Measurements from ENCODE around the gene SPACA9. TPM values are rescaled to one million over a fixed set of nuclear protein-coding genes. Genes with fewer than 3 reads are reported as not detected.

The SPACA9 gene
- total RNA-seq, 2 donors from 2014 or later: 5.7 to 16.5 TPM

DNA sequence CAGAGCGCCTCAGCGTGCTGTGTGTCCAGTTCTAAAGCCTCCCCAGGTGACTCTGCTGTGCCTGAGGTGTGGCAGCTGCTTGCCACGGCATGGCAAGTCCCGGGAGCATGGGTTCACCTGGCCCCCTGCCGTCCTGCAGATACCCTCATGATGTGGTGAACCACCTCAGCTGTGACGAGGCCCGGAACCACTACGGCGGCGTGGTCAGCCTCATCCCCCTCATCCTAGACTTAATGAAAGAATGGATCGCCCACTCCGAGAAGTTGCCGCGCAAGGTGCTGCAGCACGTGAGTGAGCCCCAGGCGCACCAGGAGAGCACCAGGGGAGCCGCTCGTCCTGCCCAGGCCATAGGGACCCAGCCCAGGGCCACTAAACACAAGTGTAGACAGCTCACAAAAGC is 9.5 kb downstream of the SPACA9 start:
- intact Hi-C loops (cut with DNase I): no loop called here
- Histone ChIP-seq H3K27me3 (replicated peaks; ENCODE audit: insufficient read depth) (no peaks in the 10 kb centered on the region), H3K4me1 (replicated peaks) (no peaks in the 10 kb centered on the region), H3K9me3 (no peaks in the 10 kb centered on the region), H3K27ac (no peak overlapping the region), H3K4me3 (no peak overlapping the region), H3K36me3 (no peaks in the 10 kb centered on the region)
- TF ChIP-seq POLR2A (IDR thresholded peaks at IDR 0.05) (no peak), POLR2AphosphoS5 (IDR thresholded peaks at IDR 0.05) (no peak)
- TF ChIP-seq, protein P1, sequence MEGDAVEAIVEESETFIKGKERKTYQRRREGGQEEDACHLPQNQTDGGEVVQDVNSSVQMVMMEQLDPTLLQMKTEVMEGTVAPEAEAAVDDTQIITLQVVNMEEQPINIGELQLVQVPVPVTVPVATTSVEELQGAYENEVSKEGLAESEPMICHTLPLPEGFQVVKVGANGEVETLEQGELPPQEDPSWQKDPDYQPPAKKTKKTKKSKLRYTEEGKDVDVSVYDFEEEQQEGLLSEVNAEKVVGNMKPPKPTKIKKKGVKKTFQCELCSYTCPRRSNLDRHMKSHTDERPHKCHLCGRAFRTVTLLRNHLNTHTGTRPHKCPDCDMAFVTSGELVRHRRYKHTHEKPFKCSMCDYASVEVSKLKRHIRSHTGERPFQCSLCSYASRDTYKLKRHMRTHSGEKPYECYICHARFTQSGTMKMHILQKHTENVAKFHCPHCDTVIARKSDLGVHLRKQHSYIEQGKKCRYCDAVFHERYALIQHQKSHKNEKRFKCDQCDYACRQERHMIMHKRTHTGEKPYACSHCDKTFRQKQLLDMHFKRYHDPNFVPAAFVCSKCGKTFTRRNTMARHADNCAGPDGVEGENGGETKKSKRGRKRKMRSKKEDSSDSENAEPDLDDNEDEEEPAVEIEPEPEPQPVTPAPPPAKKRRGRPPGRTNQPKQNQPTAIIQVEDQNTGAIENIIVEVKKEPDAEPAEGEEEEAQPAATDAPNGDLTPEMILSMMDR (IDR thresholded peaks at IDR 0.05): no peak
- no peak for DNase-seq (ENCODE audit: low spot score)
- whole genome bisulfite sequencing: 95% methylated on average over 11 of the region's 18 CpGs

- WGBS: 68% methylated on average over 9 of the region's 9 CpGs
- Histone ChIP-seq H3K27me3 (replicated peaks; ENCODE audit: insufficient read depth) (no peaks in the 10 kb centered on the region), H3K36me3 (no peaks in the 10 kb centered on the region), H3K9me3 (no peaks in the 10 kb centered on the region), H3K27ac (no peak overlapping the region), H3K4me1 (replicated peaks) (no peaks in the 10 kb centered on the region), H3K4me3 (no peak overlapping the region)
- no peak for DNase-seq (ENCODE audit: low spot score)
- intact Hi-C loops (cut with DNase I): no loop called here
- TF ChIP-seq, protein P1 (IDR thresholded peaks at IDR 0.05): no peak
- TF ChIP-seq POLR2AphosphoS5 (IDR thresholded peaks at IDR 0.05) (no peak), POLR2A (IDR thresholded peaks at IDR 0.05) (no peak)
Measured at GRCh38 chr9:132892400-132892799, 13.7 kb downstream of the SPACA9 start.

DNA sequence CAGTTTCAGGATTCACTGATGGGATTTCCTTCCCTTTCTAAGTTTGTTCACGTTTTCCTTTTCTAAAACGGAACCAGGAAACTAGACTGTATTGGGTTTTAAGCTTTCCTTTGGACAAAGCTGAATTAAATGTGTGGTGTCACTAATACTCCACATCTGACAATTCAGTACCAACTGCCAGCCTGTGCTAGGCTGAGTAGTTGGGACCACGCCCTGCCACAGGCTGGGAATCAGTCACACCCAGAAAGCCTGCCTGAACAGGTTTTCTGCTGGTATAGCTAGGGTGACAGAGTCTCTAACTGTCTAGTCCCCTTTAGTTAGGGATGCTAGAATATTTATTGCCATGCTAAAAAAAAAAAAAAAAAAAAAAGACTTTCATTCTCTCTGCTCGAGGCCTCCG is 15.6 kb downstream of the SPACA9 start:
- Histone ChIP-seq H3K27me3 (replicated peaks; ENCODE audit: insufficient read depth) (no peaks in the 10 kb centered on the region), H3K9me3 (no peaks in the 10 kb centered on the region), H3K36me3 (peaks cover 0 to 3% of the 10 kb centered on the region in 2 donors), H3K27ac (no peak overlapping the region), H3K4me1 (replicated peaks) (no peaks in the 10 kb centered on the region), H3K4me3 (no peak overlapping the region)
- intact Hi-C loops (cut with DNase I): no loop called here
- DNase-seq (ENCODE audit: low spot score): peak; percentile 57
- TF ChIP-seq POLR2A (IDR thresholded peaks at IDR 0.05) (no peak), POLR2AphosphoS5 (IDR thresholded peaks at IDR 0.05) (no peak)
- WGBS: 44% methylated on average over 5 of the region's 5 CpGs

DNA sequence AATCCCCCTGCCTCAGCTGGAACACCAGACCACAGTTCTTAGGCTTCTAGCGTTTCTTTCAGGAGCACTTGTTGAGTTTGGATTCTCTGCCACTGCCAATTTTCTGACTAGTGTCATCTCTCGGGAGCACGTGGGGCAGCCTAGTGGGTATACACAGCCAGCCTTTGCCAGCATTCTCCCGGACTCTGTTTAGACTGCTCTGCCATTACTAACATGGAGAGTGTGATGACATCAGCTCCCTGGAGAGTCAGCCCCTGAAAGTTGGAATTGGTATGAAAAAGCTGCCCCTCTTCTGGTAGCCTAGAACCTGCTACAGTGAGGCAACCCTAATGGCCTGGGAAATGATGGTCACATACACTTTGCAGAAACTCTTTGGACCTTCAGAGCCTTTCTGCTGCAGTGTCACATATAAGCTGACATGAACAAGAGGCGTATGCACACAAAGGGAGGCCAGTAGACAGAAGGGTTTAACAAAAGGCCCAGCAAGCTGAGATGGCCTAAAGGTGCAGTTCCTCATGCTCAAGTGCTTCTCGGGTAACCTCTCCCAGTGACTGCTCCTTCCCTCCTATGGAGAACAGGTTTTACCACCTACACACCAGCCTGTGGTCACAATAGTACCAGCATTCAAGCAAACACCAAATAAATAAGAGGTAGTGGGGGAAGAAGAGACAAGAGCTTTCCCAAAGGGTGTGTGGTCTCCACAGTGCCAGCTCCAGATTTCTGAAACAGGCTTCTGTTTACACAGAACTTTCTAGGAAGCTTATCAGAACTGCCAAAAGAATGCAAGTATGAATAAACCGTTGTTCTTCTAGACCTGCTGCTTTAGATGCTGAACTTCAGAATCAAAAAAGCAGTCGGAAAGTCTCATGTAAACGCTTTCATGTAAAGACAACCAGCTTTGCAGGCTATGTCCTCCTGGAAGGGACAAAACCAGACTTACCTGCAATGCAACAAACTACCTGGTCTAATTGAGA is 16.5 kb downstream of the SPACA9 start:
- intact Hi-C loops (cut with DNase I): no loop called here
- WGBS: 45% methylated on average over 9 of the region's 9 CpGs
- Histone ChIP-seq H3K27me3 (replicated peaks; ENCODE audit: insufficient read depth) (no peaks in the 10 kb centered on the region), H3K4me1 (replicated peaks) (no peaks in the 10 kb centered on the region), H3K4me3 (no peak overlapping the region), H3K36me3 (peaks cover under 1 to 5% of the 10 kb centered on the region in 2 donors), H3K27ac (no peak overlapping the region), H3K9me3 (no peaks in the 10 kb centered on the region)
- DNase-seq (ENCODE audit: low spot score): no peak
- TF ChIP-seq, protein P1 (IDR thresholded peaks at IDR 0.05): no peak
- TF ChIP-seq POLR2AphosphoS5 (IDR thresholded peaks at IDR 0.05) (no peak), POLR2A (IDR thresholded peaks at IDR 0.05) (no peak)

- Histone ChIP-seq H3K27ac (no peak overlapping the region), H3K27me3 (replicated peaks; ENCODE audit: insufficient read depth) (no peaks in the 10 kb centered on the region), H3K4me3 (no peak overlapping the region), H3K36me3 (peaks cover 5 to 8% of the 10 kb centered on the region in 2 donors), H3K4me1 (replicated peaks) (no peaks in the 10 kb centered on the region), H3K9me3 (no peaks in the 10 kb centered on the region)
- intact Hi-C loops (cut with DNase I): no loop called here
- DNase-seq (ENCODE audit: low spot score): no peak
- 81% methylated on average over 13 of the region's 13 CpGs for WGBS
- TF ChIP-seq POLR2AphosphoS5 (IDR thresholded peaks at IDR 0.05) (no peak), POLR2A (IDR thresholded peaks at IDR 0.05) (no peak)
- TF ChIP-seq, protein P1 (IDR thresholded peaks at IDR 0.05): no peak
Measured at GRCh38 chr9:132896264-132896663, 17.6 kb downstream of the SPACA9 start.

All from prostate gland (tissue), 2 donors.